ENCODE results near the gene PTAFR. TPM values are rescaled to one million over a fixed set of nuclear protein-coding genes. Genes with fewer than 3 reads are reported as not detected.

Gene PTAFR
- total and polyA plus RNA-seq, 12 donors = 0.72 to 11.7 (median 6.4) TPM

GRCh38 chr1:28136169-28136921 lies 40.1 kb downstream of the PTAFR start:
- Histone ChIP-seq H3K27ac (no peak overlapping the region), H3K4me3 (no peak overlapping the region), H3K9me3 (replicated peaks in 1 of 3) (no peaks in the 10 kb centered on the region), H3K36me3 (replicated peaks in 1 of 2) (no peaks in the 10 kb centered on the region), H3K27me3 (no peaks in the 10 kb centered on the region), H3K4me1 (replicated peaks in 1 of 2) (no peaks in the 10 kb centered on the region)
- 78 to 86% (median 81%) methylated on average over 8 of the region's 8 CpGs for WGBS, 4 donors
- DNase-seq = no peak
- TF ChIP-seq POLR2A (IDR thresholded peaks at IDR 0.05) (no peak), CTCF (IDR thresholded peaks at IDR 0.05) (no peak)
- intact Hi-C loops (cut with DNase I) = no loop called here

GRCh38 chr1:28135371-28136168 lies 40.9 kb downstream of the PTAFR start:
- H3K27ac ChIP-seq = peak overlapping the region in 1 of 5 donors; percentile 39
- H3K27me3 ChIP-seq = no peaks in the 10 kb centered on the region
- no peaks in the 10 kb centered on the region for H3K9me3 ChIP-seq (replicated peaks in 1 of 3)
- TF ChIP-seq POLR2A (IDR thresholded peaks at IDR 0.05) = no peak
- TF ChIP-seq CTCF (IDR thresholded peaks at IDR 0.05) = no peak
- DNase-seq = peak in 2 of 7 donors; percentile 27 to 54
- no peak overlapping the region for H3K4me3 ChIP-seq
- 71 to 78% (median 74%) methylated on average over 14 of the region's 14 CpGs for WGBS, 4 donors
- H3K36me3 ChIP-seq (replicated peaks in 1 of 2) = no peaks in the 10 kb centered on the region
- no peaks in the 10 kb centered on the region for H3K4me1 ChIP-seq (replicated peaks in 1 of 2)
- intact Hi-C loops (cut with DNase I) = no loop called here

- H3K4me1 ChIP-seq (replicated peaks in 1 of 2) = no peaks in the 10 kb centered on the region
- no peak overlapping the region for H3K4me3 ChIP-seq
- no peaks in the 10 kb centered on the region for H3K27me3 ChIP-seq
- H3K9me3 ChIP-seq (replicated peaks in 1 of 3) = no peaks in the 10 kb centered on the region
- no peak for TF ChIP-seq POLR2A (IDR thresholded peaks at IDR 0.05)
- TF ChIP-seq CTCF (IDR thresholded peaks at IDR 0.05) = no peak
- H3K36me3 ChIP-seq (replicated peaks in 1 of 2) = no peaks in the 10 kb centered on the region
- intact Hi-C loops (cut with DNase I) = no loop called here
- 82 to 93% (median 89%) methylated on average over 2 of the region's 2 CpGs for WGBS, 4 donors
- DNase-seq = no peak
- H3K27ac ChIP-seq = peak overlapping the region in 1 of 5 donors; percentile 39
These were observed 41.8 kb downstream of the PTAFR start for GRCh38 chr1:28134651-28135207.
